Kidney (tissue), 14 donors: Measurements from ENCODE around the gene LCN6. TPM values are rescaled to one million over a fixed set of nuclear protein-coding genes. Genes with fewer than 3 reads are reported as not detected.

Source experiments
- DNase-seq, 5 donors: peaks; one replicate each; pipeline ENCODE4 v3.0.0-alpha.2; 2013 to 2020
- FAIRE-seq: peaks from 2 replicates; lab custom pipeline; 2012; peaks lifted over from hg19 to GRCh38; lab: Jason Lieb, UNC
- H3K27ac ChIP-seq, 2 donors: one replicate each; pipeline ENCODE4 v1.7.0; 2013; ENCODE audit warnings: low read depth in 2 of 2, low read length in 2 of 2, inconsistent platforms in 1 of 2
- H3K27me3 ChIP-seq: one replicate; pipeline ENCODE4 v1.7.1; 2013; ENCODE audit warnings: low read length, inconsistent platforms; ENCODE audit not compliant: control insufficient read depth, insufficient read depth
- H3K36me3 ChIP-seq, 3 donors: one replicate each; pipeline versions ENCODE4 v1.7.0 to v1.7.1; 2013; ENCODE audit warnings: low read length in 3 of 3, control low read depth in 1 of 3, inconsistent platforms in 1 of 3; ENCODE audit not compliant: insufficient read depth in 3 of 3, control insufficient read depth in 2 of 3
- H3K4me1 ChIP-seq, 3 donors: one replicate each; pipeline versions ENCODE4 v1.7.0 to v1.7.1; 2013; ENCODE audit warnings: low read length in 3 of 3, inconsistent platforms in 1 of 3, low read depth in 1 of 3; ENCODE audit not compliant: control insufficient read depth in 2 of 3, insufficient read depth in 2 of 3
- H3K4me3 ChIP-seq, 3 donors: one replicate each; pipeline versions ENCODE4 v1.7.0 to v1.8.1; 2013; ENCODE audit warnings: low read length in 3 of 3, control low read depth in 1 of 3, inconsistent platforms in 1 of 3
- H3K9ac ChIP-seq, 3 donors: one replicate each; pipeline versions ENCODE4 v1.7.0 to v1.7.1; 2013; ENCODE audit warnings: low read length in 3 of 3, control low read depth in 1 of 3, inconsistent platforms in 1 of 3
- H3K9me3 ChIP-seq, 3 donors: one replicate each; pipeline versions ENCODE4 v1.7.0 to v1.7.1; 2013; ENCODE audit warnings: low read length in 3 of 3, control low read depth in 1 of 3, inconsistent platforms in 1 of 3; ENCODE audit not compliant: control insufficient read depth in 2 of 3, insufficient read depth in 1 of 3
- intact Hi-C: fragments of 100-400 bp; cut with DNase I; formaldehyde crosslinking; loops from one replicate; pipeline ENCODE4 v1.11.1; 2022
- polyA plus RNA-seq: library from polyadenylated mRNA; stranded (reverse); fragments of 350-450 nt; fragmentation: Illumina TruSeq; extraction: RNeasy Lipid Tissue Mini Kit (QIAGEN cat#74804); gene quantifications from one replicate; pipeline ENCODE4 v1.2.3, GENCODE V29; 2014; ENCODE audit warnings: low read depth, low replicate concordance; ENCODE audit not compliant: insufficient read depth
- total RNA-seq: library from RNA; stranded (reverse); fragmentation: NEBNext Ultra II Directional; extraction: Animal tissue kit (Norgen Biotek cat#: 25700); gene quantifications from one replicate; pipeline ENCODE4 v1.2.1, GENCODE V29; 2021
- TF ChIP-seq, protein P1 (sequence below): IDR thresholded peaks from 3 replicates; pipeline ENCODE4 v1.5.1; 2012; ENCODE audit warnings: mild to moderate bottlenecking, moderate library complexity, borderline replicate concordance; ENCODE audit not compliant: insufficient read depth; ENCODE audit errors: extremely low read depth
- donor health status: control.
- donor health status: control.
- donor health status: control.
- donor health status: control.
- donor health status: control.
- donor health status: DM: yes; HTN: yes; CAD: no.
- donor health status: Normal renal cell carcinoma (clear cell type).

Gene LCN6
- total and polyA plus RNA-seq, 2 donors from 2014 or later = 16.0 TPM; not detected in 1

DNA sequence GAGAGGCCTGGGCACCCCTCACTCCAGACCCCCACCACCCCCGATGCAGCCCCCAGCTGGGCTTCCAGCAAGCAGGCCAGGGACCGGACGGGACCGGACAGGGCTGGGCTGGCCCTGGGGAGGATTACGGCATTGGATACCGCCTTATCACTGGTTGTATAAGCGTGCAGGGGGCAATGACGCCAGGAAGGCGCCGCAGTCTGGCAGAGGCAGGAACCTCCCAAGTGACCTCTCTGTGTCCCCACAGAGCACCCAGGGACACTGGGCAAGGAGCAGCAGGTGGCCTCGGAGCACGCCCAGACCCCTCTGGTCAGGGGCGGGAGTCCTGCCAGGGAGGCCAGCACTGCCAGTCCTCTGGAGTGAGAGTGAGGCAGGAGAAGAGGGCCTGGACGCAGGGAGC, 16.7 kb upstream of the LCN6 start:
- intact Hi-C loops = no loop called here
- FAIRE-seq (no peak), DNase-seq (peak in 1 of 5 donors; percentile 49)

GRCh38 chr9:136764301-136764891, 16.1 kb upstream of the LCN6 start, which contains the start of gene LCN15:
Gene LCN15 (minus strand): TSS chr9:136764518. CDS start chr9:136764488, 30 bp downstream.
- Histone ChIP-seq H3K27me3 (no peaks in the 10 kb centered on the region), H3K4me3 (no peak within 1 kb of the TSS), H3K4me1 (no peaks in the 10 kb centered on the region), H3K9me3 (no peaks in the 10 kb centered on the region), H3K9ac (no peak within 1 kb of the TSS), H3K36me3 (no peaks in the 10 kb centered on the region), H3K27ac (no peak within 1 kb of the TSS)
- intact Hi-C loops = no loop called here
- DNase-seq = peak in 1 of 5 donors; percentile 61
- no peak for FAIRE-seq
- TF ChIP-seq, protein P1, sequence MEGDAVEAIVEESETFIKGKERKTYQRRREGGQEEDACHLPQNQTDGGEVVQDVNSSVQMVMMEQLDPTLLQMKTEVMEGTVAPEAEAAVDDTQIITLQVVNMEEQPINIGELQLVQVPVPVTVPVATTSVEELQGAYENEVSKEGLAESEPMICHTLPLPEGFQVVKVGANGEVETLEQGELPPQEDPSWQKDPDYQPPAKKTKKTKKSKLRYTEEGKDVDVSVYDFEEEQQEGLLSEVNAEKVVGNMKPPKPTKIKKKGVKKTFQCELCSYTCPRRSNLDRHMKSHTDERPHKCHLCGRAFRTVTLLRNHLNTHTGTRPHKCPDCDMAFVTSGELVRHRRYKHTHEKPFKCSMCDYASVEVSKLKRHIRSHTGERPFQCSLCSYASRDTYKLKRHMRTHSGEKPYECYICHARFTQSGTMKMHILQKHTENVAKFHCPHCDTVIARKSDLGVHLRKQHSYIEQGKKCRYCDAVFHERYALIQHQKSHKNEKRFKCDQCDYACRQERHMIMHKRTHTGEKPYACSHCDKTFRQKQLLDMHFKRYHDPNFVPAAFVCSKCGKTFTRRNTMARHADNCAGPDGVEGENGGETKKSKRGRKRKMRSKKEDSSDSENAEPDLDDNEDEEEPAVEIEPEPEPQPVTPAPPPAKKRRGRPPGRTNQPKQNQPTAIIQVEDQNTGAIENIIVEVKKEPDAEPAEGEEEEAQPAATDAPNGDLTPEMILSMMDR = no peak

More for the DNA sequence above, 16.7 kb upstream of the LCN6 start:
- H3K9ac ChIP-seq = no peak overlapping the region
- no peak overlapping the region for H3K4me3 ChIP-seq
- no peak overlapping the region for H3K27ac ChIP-seq
- TF ChIP-seq, protein P1 = no peak
- H3K36me3 ChIP-seq = no peaks in the 10 kb centered on the region
- no peaks in the 10 kb centered on the region for H3K9me3 ChIP-seq
- no peaks in the 10 kb centered on the region for H3K4me1 ChIP-seq
- H3K27me3 ChIP-seq = no peaks in the 10 kb centered on the region

- H3K9me3 ChIP-seq = no peaks in the 10 kb centered on the region
- no peak overlapping the region for H3K4me3 ChIP-seq
- TF ChIP-seq, protein P1 = no peak
- FAIRE-seq (no peak), DNase-seq (peak in 2 of 5 donors; percentile 65 to 73)
- H3K36me3 ChIP-seq = no peaks in the 10 kb centered on the region
- no peak overlapping the region for H3K9ac ChIP-seq
- intact Hi-C loops = no loop called here
- H3K4me1 ChIP-seq = no peaks in the 10 kb centered on the region
- H3K27me3 ChIP-seq = no peaks in the 10 kb centered on the region
- H3K27ac ChIP-seq = no peak overlapping the region
These were observed 15.3 kb upstream of the LCN6 start for GRCh38 chr9:136763649-136764035.
